ENCODE results near the gene CCL16. TPM values are rescaled to one million over a fixed set of nuclear protein-coding genes. Genes with fewer than 3 reads are reported as not detected.

CCL16 gene, protein sequence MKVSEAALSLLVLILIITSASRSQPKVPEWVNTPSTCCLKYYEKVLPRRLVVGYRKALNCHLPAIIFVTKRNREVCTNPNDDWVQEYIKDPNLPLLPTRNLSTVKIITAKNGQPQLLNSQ
- not detected in 5 replicates for total RNA-seq (2022; extraction: Qiagen RNA extraction)

GRCh38 chr17:35981246-35981645 is at the start of gene CCL16:
CCL16 (minus strand) TSS chr17:35981497; CDS start chr17:35981420, 77 bp downstream.

GRCh38 chr17:36017799-36018198 is 36.5 kb upstream of the CCL16 start, which contains the start of gene CCL23:
CCL23 (minus strand) TSS chr17:36017972; CDS start chr17:36017897, 75 bp downstream.

GRCh38 chr17:36001110-36001771 is 19.9 kb upstream of the CCL16 start, which contains the start of gene CCL15:
CCL15 (minus strand) TSS chr17:36001553; CDS start chr17:36001492, 61 bp downstream.

GRCh38 chr17:35986643-35987042 is 5.3 kb upstream of the CCL16 start, which contains the start of gene CCL14:
CCL14 (minus strand) TSS chr17:35986729; CDS start chr17:35986649, 80 bp downstream.

GRCh38 chr17:35943537-35943936 is 37.8 kb downstream of the CCL16 start, which contains the start of gene LYZL6:
LYZL6 (minus strand) TSS chr17:35943713; CDS start chr17:35939356, 4,357 bp downstream.

DNA sequence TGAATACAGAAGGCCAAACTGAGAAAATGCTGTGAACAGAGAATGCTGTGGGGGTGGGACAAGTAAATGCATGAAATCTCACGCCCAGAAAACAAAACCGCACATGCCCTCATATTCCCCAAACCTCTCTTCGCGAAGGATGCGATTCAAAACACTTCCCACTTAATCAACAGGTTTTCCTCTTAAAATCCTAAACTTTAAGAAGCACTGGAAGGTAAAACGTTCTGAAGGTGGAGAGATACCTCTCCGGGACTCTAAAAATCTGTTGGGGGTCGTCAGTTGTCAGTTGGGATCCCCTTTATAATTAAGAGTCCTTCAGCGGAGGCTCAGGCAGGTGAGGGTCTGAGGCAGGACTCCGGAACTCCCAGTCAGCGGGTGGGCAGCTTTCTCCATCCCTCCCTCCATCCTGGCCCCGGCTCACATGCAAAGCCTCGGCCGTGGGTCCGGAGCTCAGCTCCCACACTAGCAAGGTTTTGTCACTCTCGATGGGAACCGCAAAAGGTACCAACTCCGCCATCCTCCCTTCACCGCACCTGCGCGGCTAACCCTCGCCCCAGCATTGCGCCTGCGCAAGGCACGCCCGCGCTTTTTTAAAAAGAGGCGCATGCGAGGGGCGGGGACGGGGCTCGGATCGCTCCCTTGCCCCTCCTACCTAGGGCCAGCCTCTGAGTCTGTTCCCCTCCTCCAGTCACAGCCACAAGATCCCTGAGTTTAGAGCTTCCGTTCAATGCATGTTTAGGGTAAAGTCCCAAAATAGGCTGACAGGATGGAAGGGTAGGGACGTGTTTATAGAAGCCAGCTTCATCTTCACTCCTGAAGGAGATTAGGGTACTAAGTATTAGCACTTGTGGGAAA is 50.9 kb downstream of the CCL16 start, which contains the start of gene RDM1:
TSS of gene RDM1 (minus strand) at position 563 of the 855 bp plus-strand sequence. CDS start at position 517, 46 bp downstream.

Other genes starting within 250 kb of the CCL16 start
- gene RASL10B, start 249.9 kb downstream of the CCL16 start, total RNA-seq (2022; extraction: Qiagen RNA extraction), result 0.07 to 0.15 TPM (median 0.11 TPM) in 5 replicates
- gene GAS2L2, start 228.3 kb downstream of the CCL16 start, total RNA-seq (2022; extraction: Qiagen RNA extraction), result 0.06 to 0.15 TPM (median 0.09 TPM) in 5 replicates
- gene C17orf50, start 220.6 kb downstream of the CCL16 start, total RNA-seq (2022; extraction: Qiagen RNA extraction), result 0.24 to 0.49 TPM (median 0.27 TPM) in 5 replicates
- 4.2 to 9.7 TPM (median 6.5 TPM) in 5 replicates for gene MMP28, start 185.9 kb downstream of the CCL16 start, total RNA-seq (2022; extraction: Qiagen RNA extraction)
- 201 to 225 TPM (median 205 TPM) in 5 replicates for gene TAF15, start 172.0 kb downstream of the CCL16 start, total RNA-seq (2022; extraction: Qiagen RNA extraction)
- gene HEATR9, start 112.6 kb downstream of the CCL16 start, total RNA-seq (2022; extraction: Qiagen RNA extraction), result not detected in 5 replicates
- 0.92 to 1.9 TPM (median 1.4 TPM) in 5 replicates for gene CCL5, start 101.1 kb downstream of the CCL16 start, total RNA-seq (2022; extraction: Qiagen RNA extraction)
- gene RDM1, start 50.7 kb downstream of the CCL16 start, total RNA-seq (2022; extraction: Qiagen RNA extraction), result 3.3 to 3.5 TPM (median 3.4 TPM) in 5 replicates
- gene LYZL6, start 37.8 kb downstream of the CCL16 start, total RNA-seq (2022; extraction: Qiagen RNA extraction), result not detected in 5 replicates
- gene CCL14, start 5.2 kb upstream of the CCL16 start, total RNA-seq (2022; extraction: Qiagen RNA extraction), result not detected in 5 replicates
- gene CCL15, start 20.1 kb upstream of the CCL16 start, total RNA-seq (2022; extraction: Qiagen RNA extraction), result not detected in 5 replicates
- gene CCL23, start 36.5 kb upstream of the CCL16 start, total RNA-seq (2022; extraction: Qiagen RNA extraction), result not detected in 5 replicates
- gene CCL18, start 82.8 kb upstream of the CCL16 start, total RNA-seq (2022; extraction: Qiagen RNA extraction), result not detected in 5 replicates
- gene CCL3, start 108.6 kb upstream of the CCL16 start, total RNA-seq (2022; extraction: Qiagen RNA extraction), result not detected in 5 replicates
- gene CCL4, start 122.3 kb upstream of the CCL16 start, total RNA-seq (2022; extraction: Qiagen RNA extraction), result 0.15 TPM in 1 of 5 replicates, not detected in the others
- gene TBC1D3B, start 195.1 kb upstream of the CCL16 start, total RNA-seq (2022; extraction: Qiagen RNA extraction), result 2.4 to 5.3 TPM (median 2.9 TPM) in 5 replicates
- not detected in 5 replicates for gene CCL3L1, start 215.3 kb upstream of the CCL16 start, total RNA-seq (2022; extraction: Qiagen RNA extraction)
- gene CCL4L2, start 229.6 kb upstream of the CCL16 start, total RNA-seq (2022; extraction: Qiagen RNA extraction), result not detected in 5 replicates